LoVo (cell line): Measurements from ENCODE around the gene CST7.
"Not testable (repeated sequence)": the region's sequence is repeated elsewhere in the genome, so short reads cannot be mapped to it uniquely, and the experiment has no call there.

Experiments
- DNase-seq: peaks from one replicate; pipeline ENCODE4 v3.0.0-alpha.2; 2016; ENCODE audit warnings: low spot score

Gene CST7

DNA sequence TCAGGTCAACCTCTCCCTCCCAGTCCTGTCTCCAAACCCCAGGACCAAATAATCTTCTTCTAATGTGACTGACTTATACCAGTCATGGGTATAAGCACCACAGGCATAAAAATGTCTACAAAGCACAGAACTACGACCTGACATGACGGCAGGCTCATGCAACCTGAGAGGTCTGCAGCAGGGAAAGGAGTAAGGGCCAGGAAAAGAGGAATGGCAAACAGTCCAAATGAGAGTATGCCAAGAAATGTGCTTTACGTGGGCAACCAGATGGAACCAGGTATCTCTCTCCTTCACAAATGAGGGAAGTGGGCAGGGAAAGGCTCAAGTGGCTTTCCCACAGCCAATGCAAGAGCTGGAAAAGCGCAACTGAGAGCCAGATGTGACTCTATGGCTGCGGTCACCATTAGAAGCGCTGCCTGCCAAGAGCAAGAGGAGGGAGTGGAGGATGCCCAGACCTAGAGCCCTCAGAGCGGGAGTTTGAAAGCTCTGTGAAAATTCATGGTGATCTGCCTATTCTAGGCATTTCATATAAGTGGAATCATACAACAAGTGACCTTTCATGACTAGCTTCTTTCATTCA, 37.5 kb downstream of the CST7 start:
- no peak for DNase-seq

DNA sequence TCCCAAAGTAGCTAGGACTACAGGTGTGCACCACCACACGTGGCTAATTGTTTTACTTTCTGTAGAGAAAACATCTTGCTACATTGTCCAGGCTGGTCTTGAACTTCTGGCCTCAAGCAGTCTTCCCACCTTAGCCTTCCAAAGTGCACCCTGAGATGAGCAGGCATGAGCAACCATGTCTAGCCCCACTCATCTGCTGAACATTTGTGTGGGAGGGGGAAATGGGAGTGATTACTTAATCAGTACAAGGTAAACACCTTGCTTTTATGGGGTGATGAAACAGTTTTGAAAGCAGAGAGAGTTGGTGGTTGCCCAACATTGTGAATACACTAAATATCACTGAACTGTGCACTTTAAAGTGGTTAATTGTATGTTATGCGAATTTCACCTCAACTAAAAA, 38.2 kb downstream of the CST7 start:
- DNase-seq: no peak

DNA sequence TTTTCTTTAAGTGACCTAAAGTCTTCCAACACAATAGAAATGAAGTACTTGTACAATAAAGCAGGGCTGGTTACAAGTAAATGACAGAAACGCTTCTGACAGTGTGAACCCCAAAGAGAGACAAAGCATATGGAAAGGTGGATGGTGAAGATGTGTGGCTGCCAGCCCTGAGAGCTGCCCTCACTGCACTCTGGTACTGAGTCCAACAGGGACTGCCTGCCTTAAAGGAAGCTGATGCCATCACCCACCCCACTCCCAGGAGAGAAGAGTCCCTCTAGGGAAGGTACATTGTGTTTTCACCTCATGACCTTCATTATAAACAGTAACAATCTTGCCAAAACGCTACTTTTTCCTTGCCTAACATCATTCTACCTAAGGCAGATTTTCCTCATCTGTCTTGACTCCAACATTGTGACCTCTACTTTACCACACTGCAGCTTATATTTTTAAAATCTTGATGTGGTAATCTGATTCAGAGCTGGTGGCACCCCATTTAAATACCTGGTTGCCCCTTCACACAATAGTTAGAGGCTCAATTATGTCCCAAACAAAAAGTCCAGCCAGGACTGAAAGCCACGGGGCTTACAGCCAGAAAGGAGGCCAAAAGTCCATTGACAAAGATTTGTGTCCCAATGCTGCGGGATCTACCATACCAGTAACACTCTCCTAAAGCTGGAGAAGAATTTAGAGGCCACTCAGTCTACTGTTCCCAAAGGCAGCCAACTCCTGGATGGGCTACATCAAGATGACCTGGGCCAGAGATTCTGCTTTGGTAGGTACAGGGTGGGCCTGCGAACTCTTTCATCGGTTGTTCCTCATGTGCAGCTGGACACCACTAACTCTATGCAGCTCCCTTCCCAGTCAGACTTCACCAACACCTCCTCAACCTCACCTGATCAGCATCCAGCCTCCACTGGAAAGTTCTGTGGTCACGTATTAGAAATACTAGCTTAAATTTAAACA, 39.1 kb downstream of the CST7 start:
- DNase-seq: no peak

DNA sequence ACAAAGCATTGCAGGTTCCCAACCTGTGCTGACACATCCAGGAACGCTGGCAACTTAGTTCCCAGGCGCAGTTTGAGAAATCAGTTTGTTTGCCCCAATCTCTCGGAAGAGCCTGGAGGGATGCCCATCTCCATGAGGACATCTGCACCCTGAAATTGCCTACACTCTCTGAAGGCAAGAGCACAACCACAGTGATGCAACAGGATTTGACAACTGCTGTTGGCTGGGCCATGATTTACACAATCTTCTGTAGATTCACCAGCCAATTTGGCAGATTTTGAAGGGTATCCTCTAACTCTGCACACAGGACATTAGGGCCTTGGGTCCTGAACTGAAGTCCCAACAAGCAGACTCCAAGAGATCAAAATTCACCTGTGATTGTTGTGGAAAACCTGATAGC, 40.1 kb downstream of the CST7 start:
- no peak for DNase-seq

DNA sequence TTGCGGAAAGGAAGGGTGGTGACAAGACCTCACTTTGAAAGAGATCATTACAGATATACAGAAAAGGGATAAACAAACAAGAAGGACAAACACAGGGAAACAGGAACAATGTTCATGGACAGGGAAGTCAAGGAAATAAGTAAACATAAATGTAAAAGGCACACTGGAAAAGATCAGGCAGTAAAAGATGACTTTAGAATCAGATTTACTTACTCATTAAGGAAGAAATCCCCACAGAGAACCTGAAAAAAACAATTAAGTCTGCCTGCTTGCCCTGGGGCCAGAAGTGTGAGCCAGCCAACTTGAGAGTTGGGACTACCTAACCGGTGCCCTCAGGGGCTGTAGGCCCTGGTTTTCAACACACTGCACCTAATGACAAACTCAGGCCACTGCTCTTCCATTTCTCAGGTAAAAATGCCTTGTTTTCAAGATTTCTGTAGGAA, 41.8 kb downstream of the CST7 start:
- DNase-seq: no peak

DNA sequence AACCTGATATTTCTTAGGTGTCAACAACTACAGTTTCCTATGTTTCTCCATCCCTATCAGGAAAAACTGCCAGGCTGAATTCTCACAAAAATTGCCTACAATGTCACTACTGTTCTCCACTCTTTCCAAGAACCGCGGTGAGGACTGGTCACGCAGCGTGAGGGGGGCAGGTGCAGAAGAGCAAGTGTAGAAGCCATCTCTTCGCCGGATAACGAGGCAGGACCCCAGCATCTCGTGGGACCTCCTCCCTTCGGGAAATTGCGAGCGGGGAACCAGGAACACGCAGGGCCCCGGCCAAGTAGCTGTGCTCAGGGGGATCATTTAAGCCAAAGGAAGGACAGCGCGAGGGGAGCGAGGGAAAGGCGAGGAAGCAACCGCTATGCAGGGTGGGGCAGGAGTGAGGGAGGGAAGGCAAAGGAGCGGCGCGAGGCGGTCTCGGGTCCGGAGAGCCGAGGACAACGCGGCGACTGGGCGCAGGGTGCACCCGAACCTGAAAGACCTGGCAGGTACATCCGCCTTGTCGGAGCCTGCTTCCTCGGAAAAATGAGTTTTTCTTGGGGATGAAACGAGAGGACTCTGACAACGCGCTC, 42.9 kb downstream of the CST7 start:
- no peak for DNase-seq

DNA sequence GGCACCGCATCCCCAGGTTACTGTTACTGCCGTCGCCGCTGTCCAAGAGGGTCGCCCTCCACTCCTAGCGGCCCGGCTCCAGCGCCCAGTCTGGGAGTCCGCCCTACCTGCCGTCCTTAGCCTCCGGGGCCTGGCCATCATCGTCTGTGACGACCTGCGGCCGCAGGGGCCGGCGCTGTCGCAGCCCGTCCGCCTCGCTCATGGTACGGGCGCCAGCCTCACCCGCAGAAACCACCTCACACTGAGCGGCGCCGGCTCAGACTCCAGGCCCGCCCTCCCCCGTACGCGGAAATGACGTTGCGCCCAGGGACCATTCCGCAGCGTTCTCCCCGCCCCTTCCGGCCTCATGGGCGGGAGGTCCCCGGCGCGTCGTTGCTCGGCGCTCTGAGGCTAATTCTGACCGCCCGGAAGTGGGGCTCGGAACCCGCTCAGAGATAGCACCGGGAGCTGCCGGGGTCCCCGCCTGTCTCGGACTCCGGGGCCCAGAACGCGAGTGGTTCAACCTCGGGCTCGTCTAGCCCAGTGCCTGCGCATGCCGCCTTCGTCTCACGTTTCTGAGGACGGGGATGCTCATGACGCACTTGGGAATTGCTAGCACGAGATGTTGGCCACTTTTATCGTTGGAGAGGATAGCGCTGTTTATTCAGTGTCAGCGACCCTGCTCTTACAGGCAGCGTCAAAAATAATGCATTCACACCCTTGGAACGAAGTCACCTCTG, 43.6 kb downstream of the CST7 start, which contains the start of gene APMAP:
Gene APMAP, minus strand, starts transcription at position 265 of the 719 bp plus-strand sequence. Its CDS starts 63 bp downstream, at position 202.
- DNase-seq: peak; percentile 96

DNA sequence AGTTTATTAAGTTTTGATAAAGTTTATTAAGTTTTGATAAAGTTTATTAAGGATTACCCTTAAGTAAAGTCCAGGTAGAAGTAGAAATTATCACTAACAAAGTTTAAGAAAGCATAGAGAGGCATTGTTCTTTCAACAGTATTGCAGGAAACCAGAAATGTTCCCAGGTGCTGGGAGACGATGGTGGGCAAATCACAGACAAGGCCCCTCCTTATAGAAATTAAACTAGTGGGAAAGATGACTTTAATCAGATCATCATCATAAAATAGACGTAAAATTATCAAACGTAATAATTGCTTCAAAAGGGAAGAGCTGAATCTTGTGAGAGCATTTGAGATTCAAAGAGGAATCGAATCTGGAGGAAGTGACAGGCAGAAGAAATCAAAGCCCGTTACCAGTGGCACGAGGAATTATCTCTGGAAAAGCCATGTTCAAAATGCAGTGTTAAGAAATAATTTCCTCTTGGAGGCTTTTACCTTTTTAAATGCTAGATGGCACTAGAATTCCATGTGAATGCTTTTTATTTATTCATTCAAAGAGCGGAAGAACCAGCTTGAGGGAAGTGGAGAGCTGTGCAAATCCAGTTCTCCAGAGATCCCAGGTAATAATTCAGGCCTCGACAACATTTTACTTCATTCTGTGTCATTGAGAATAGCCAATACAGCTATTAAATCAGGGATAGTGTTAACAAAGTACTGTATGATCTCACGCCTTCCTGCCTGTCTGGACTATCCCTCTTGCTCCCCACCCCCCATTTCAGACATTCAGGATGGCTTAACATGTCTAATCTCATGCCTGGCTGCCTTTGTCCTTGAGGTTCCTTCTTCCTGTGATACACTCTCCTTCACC, 44.5 kb downstream of the CST7 start:
- DNase-seq: peak; percentile 49

DNA sequence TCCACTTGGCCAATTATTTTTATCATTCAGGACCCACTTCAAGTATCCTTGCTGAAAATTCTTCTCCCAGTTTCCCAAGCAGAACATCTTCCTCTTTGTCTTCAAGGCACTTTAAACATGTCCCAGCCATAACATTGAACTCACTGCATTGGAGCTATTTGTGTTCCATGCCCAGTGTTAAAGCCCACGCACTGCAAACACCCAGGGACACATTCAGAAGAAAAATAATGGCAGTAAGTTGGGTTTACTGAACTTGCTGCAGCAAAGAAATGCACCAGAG, 45.1 kb downstream of the CST7 start:
- no peak for DNase-seq

DNA sequence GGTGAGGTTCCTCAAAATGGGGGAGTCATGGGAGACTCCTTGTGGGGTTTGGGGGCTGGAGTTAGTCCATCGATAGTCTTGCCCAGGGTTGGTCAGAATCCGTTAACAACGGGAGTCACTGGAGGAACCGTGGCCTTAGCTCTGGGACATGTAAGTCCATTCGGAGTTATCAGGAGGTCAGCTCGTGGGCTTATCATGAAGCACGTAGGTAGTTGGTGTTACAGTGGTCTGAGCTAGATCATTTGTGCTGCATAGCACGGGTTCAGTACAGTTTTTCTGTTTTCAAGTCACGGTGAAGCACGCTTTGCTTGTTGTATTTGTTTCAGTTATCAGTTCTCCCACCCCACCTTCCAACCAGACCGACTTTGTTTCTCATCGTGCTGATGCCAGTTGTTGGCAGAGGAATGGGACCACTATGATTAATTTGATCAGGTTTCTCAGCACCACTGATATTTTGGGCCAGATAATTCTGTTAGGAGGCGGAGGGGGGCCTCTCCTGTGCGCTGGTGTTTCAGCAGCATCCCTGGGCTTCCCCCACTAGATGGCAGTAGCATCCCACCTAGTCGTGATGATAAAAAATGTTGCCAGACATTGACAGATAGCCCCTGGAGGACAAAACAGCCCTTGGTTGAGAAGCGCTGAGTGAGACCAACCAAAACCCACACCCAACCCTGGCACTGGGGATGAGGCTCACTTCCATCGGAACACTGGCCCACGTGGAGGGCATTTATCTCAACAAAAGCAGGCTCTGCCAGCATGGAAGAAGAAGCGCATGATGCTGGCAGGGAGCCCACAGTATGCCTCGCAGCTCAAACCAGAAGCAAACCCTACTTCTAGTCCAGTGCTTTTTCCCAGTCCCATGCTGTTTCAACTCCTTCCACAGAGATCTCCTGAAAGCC, 45.6 kb downstream of the CST7 start:
- peak; percentile 73 for DNase-seq

DNA sequence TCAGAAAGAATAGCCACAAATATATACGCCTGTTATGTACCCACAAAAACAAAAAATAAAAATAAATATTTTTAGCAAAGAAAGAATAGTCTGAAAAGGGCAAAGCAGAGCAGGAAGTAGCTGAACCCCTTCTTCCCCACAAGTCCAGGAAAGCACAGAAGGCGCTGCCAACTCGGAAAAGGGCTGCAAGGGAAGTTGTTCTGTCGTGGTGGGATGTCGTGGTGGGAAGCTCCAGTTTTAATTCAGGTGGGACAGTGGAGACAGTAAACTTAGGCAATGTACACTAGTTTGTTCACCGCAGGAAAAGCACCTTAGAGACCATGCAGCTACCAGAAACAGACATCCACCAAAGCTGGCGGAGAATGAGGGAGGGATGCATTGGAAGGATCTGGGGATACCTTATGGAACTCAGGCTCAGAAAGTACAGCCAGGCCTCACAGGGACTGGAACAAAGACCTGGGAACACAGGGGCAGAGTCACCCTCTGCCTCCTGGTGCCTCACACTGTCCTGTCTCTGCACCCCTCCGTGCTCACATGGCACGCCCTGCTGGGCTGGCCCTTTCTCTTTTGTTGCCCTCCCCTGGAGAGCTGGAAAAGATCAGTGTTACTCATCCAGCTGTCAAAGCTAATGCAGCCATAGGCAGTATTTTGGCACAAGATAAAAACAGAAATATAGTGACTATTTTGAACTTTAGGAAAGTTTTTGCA, 46.8 kb downstream of the CST7 start:
- no peak for DNase-seq

DNA sequence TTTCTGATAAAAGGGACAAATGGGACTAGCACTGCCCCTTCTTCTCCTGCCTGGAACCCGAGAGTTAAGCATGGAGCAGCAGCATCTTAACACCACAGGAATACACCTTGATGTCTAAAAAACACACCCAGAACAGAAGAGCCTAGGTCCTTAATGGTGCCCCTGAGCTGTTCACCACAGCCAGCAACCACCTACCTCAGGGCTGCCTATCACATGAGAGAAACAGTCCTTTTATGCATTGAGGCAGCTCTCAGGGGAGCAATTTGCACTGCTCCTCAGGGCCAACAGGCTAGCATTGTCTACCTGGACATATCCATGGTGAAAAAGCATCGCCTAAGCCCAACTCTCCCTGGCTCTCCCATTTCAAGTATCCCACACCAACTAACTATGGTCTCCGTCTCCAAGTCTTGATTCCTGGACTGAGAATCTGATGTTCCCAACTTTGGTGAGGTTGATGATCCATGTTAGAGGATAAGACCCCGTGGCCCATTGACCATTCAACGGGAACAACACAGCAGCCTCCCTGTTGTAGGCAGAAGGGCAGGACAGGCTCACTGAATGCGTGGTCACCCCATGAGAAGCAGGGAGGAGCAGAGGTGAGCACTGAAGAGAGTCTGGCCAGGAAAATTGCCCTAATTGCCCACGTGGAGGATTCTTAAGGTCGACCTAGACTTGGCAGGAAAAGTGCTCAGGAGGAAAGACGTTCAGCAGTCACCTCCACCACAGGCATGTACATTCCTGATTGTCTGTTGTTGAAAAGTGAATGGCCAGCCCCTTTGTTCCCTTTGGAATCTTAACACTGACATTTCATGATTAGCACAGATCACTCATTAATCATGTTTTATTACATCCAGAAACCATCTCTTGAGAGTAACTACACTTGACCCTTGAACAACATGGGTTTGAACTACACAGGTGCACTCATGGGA, 47.6 kb downstream of the CST7 start:
- DNase-seq: no peak

DNA sequence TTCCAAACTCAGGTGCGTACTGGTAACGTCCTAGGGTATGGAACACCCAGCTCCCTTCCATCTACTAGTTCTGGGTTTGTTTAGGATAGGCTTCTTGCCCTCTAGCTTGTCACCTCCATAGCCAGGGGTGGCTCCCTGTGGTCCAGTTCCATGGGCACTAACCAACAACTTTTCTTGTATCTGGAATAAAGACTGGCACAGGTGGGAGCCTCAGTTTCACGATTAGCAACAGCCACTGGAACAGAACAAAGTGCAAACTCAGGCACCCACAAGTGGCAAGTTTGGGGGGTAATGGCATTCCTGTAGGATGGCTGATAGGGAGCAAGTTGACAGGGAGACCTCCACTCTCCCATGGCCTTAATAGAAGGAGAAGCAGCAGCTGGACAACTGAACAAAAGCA, 49.1 kb downstream of the CST7 start:
- DNase-seq: no peak

DNA sequence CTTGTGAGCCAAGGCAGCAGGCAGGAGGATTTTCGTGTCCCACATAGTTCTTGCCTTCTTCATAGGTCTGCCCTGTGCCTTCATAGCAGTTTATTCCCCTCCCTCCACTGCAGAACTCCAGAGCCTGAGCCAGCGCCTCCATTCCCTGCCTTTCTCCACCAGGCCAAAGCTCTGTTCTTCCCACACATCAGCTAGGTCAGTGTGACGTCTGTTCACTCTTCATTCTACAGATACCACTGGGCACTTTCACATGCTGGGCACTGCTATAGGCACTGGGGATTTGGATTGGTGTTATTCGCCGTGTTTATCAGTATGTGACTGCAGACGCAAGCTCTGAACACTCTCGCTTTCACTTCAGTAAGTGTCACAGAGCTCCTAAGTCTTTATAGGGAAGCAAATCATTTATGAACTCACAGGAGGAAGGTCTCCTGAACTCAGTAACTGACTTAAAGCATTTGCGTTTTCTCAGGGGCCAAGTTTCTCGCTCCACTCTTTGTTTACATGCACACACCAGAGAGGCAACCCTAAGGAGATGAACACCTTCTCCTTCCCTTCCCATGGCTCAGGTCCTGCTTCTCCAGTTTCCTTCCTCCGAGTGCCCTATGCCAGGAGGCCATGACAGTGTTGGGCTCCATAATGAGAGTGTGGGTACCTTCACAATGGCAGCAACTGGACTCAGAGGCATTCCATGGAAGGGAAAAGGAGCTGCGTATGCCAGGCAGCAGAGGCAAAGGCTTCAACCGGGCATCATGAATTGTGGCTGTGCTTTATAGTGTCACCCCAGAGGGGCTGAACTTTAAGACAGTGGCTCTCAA, 49.8 kb downstream of the CST7 start:
- DNase-seq: no peak

DNA sequence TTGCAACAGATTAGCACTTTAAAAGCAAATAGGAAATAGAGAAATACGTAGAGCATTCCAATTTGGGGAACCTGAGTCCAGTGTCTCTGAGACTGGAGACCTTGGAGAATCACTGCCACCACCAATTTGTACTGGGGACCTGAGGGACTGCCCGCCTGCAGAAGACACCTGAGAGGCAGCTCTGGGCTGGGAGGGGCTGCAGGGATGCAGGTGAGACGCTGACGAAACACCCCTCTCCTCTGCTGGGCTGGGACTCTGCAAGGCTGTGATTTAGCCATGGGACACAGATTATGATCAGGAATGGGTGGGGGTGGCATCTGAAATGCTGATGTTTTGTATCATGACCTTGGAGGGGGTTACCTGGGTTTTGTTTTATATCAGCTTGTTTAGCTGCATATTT, 50.5 kb downstream of the CST7 start:
- no peak for DNase-seq

DNA sequence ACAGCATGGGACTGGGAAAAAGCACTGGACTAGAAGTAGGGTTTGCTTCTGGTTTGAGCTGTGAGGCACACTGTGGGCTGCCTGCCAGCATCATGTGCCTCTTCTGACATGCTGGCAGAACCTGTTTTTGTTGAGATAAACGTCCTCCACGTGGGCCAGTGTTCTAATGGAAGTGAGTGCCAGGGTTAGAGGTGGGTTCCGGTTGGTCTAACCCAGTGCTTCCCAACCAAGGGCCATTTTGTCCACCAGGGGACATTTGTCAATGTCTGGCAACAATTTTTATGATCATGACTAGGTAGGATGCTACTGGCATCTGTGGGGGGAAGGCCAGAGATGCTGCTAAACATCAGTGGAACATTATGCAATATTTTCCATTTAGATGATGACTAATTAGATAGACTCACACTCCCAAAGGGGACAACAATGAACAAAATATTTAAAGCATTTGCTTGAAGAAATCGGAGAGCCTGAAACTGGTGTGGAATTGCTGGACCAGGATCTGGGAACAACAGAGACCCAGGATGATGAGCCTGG, 51.3 kb downstream of the CST7 start:
- peak; percentile 26 for DNase-seq

DNA sequence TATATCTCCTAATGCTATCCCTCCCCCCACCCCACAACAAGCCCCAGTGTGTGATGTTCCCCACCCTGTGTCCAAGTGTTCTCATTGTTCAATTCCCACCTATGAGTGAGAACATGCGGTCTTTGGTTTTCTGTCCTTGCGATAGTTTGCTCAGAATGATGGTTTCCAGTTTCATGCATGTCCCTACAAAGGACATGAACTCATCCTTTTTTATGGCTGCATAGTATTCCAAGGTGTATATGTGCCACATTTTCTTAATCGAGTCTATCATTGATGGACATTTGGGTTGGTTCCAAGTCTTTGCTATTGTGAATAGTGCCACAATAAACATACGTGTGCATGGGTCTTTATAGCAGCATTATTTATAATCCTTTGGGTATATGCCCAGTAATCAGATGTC, 52.3 kb downstream of the CST7 start:
- not testable (repeated sequence) for DNase-seq

DNA sequence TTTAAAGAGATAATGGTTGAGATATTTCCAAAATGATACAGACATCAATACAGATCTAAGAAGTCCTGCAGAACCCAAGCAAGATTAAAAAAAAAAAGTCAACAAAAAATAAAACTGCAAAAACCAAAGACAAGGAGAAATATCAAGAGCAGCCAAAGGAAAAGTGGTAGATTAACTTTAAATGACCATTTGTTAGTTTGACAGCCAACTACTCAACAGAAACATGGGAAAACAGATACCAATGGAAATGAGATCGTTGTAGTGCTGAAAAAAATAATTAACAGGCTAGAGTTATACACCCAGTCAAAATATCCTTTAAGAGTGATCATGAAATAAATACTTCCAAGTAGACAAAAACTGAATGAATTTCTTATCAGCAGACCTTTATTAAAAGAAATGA, 53.9 kb downstream of the CST7 start:
- no peak for DNase-seq
